ENCODE results near the gene DPP6.

DPP6 gene

DNA sequence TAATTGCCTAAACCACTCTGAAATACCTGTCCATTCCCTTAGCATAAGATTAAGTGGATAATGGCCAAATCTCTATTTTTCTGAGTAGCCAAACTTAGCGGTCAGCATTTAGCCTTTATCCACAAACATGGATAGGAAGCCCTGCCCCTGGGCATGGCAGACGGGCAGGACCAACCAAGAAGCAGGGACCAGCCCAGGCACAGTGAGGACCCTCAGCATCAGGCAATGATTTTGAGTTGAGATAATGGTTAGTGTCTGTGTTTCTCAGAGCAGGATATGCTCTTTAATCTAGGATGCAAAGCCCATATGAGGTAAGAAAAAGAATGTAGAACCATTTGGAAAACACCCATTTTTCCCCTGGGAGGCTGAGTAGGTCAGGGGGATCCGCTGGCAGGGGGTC, 131.7 kb downstream of the DPP6 start:
- in situ Hi-C loops (cut with MboI; ENCODE audit: low pct_unique_long_range_greater_than_20kb, low sequenced_read_pairs, unreplicated experiment): no loop called here
- TF ChIP-seq CTCF (IDR thresholded peaks at IDR 0.05; ENCODE audit: extremely low read depth, insufficient read depth, missing control alignments): no peak
- no peak for DNase-seq (ENCODE audit: low spot score)

DNA sequence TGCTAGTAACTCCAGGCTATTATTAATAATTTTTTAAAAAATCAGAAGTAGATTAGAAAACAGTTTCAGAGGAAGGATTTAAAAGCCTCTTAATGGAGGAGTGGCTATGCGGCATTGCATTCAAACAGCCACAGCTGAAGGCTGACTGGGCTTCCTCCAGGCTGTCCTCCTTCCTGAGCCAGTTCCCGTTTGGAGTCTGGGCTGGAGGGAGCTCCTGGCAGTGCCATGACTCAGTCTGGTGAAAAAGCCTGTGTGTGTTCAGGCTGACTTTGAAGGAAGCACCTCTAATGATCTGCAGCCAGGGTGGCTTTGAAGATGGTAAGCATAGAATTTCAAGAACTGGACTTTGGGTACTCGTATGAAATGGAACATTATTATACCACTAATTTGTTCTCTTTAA, 134.6 kb downstream of the DPP6 start:
- TF ChIP-seq CTCF (IDR thresholded peaks at IDR 0.05; ENCODE audit: extremely low read depth, insufficient read depth, missing control alignments): no peak
- in situ Hi-C loops (cut with MboI; ENCODE audit: low pct_unique_long_range_greater_than_20kb, low sequenced_read_pairs, unreplicated experiment): no loop called here
- no peak for DNase-seq (ENCODE audit: low spot score)

- in situ Hi-C loops (cut with MboI; ENCODE audit: low pct_unique_long_range_greater_than_20kb, low sequenced_read_pairs, unreplicated experiment): no loop called here
- no peak for TF ChIP-seq CTCF (IDR thresholded peaks at IDR 0.05; ENCODE audit: extremely low read depth, insufficient read depth, missing control alignments)
- DNase-seq (ENCODE audit: low spot score): no peak
Measured at GRCh38 chr7:154188330-154188729, 136.1 kb downstream of the DPP6 start.

DNA sequence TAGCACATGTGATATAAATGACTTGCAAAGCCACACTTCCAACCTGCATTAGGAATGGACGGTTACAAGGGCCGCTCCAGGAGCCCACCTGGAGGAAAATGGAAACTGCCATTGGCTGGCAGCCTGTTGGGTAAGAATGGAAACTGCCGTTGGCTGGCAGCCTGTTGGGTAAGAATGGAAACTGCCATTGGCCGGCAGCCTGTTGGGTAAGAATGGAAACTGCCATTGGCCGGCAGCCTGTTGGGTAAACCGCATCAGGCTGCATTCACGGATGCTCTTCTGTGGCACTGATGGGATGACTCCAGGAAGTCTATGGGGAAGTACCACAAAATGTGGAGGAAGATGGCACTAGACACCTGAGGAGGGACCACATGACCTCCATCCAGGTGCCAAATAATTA, 143.1 kb downstream of the DPP6 start:
- DNase-seq (ENCODE audit: low spot score): no peak
- TF ChIP-seq CTCF (IDR thresholded peaks at IDR 0.05; ENCODE audit: extremely low read depth, insufficient read depth, missing control alignments): no peak
- in situ Hi-C loops (cut with MboI; ENCODE audit: low pct_unique_long_range_greater_than_20kb, low sequenced_read_pairs, unreplicated experiment): no loop called here

- no peak for DNase-seq (ENCODE audit: low spot score)
- TF ChIP-seq CTCF (IDR thresholded peaks at IDR 0.05; ENCODE audit: extremely low read depth, insufficient read depth, missing control alignments): no peak
- in situ Hi-C loops (cut with MboI; ENCODE audit: low pct_unique_long_range_greater_than_20kb, low sequenced_read_pairs, unreplicated experiment): no loop called here
Measured at GRCh38 chr7:154198481-154198880, 146.3 kb downstream of the DPP6 start.

GRCh38 chr7:154200241-154200640, 148.0 kb downstream of the DPP6 start:
- TF ChIP-seq CTCF (IDR thresholded peaks at IDR 0.05; ENCODE audit: extremely low read depth, insufficient read depth, missing control alignments): no peak

GRCh38 chr7:154202002-154202401, 149.8 kb downstream of the DPP6 start:
- in situ Hi-C loops (cut with MboI; ENCODE audit: low pct_unique_long_range_greater_than_20kb, low sequenced_read_pairs, unreplicated experiment): no loop called here
- DNase-seq (ENCODE audit: low spot score): no peak
- TF ChIP-seq CTCF (IDR thresholded peaks at IDR 0.05; ENCODE audit: extremely low read depth, insufficient read depth, missing control alignments): no peak

More at GRCh38 chr7:154200241-154200640, 148.0 kb downstream of the DPP6 start:
- in situ Hi-C loops (cut with MboI; ENCODE audit: low pct_unique_long_range_greater_than_20kb, low sequenced_read_pairs, unreplicated experiment): no loop called here
- DNase-seq (ENCODE audit: low spot score): no peak

Measured in GM13977 (cell line).